ENCODE data around the gene OR1D2. TPM values are rescaled to one million over a fixed set of nuclear protein-coding genes. Genes with fewer than 3 reads are reported as not detected.
"Not testable (repeated sequence)": the region's sequence is repeated elsewhere in the genome, so short reads cannot be mapped to it uniquely, and the experiment has no call there.

Gene OR1D2, protein sequence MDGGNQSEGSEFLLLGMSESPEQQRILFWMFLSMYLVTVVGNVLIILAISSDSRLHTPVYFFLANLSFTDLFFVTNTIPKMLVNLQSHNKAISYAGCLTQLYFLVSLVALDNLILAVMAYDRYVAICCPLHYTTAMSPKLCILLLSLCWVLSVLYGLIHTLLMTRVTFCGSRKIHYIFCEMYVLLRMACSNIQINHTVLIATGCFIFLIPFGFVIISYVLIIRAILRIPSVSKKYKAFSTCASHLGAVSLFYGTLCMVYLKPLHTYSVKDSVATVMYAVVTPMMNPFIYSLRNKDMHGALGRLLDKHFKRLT
- not detected for polyA plus RNA-seq (2013, experiment 1 of 4)
- not detected for polyA plus RNA-seq (2013, experiment 2 of 4)
- not detected for polyA plus RNA-seq (2013, experiment 3 of 4)
- not detected for polyA plus RNA-seq (2013, experiment 4 of 4)

- Histone ChIP-seq H3K27me3 (ENCODE audit: control insufficient read depth, insufficient read depth, low read length, poor library complexity, severe bottlenecking) (no peaks in the 10 kb centered on the region), H3K36me3 (ENCODE audit: control insufficient read depth, insufficient read depth, low read length) (no peaks in the 10 kb centered on the region), H3K4me1 (ENCODE audit: control insufficient read depth, insufficient read depth, low read length) (no peaks in the 10 kb centered on the region), H3K27ac (ENCODE audit: insufficient read depth, low read depth, low read length, poor library complexity, severe bottlenecking) (no peak within 1 kb of the TSS), H3K4me3 (ENCODE audit: insufficient read depth, low read depth, low read length) (no peak within 1 kb of the TSS), H3K9me3 (ENCODE audit: control insufficient read depth, low read length) (peaks cover 4% of the 10 kb centered on the region)
- 66 to 71% methylated on average over 3 of the region's 3 CpGs for WGBS, 2 experiments
Measured at GRCh38 chr17:3104322-3104721, at the start of gene OR1D2. OR1D2 (minus strand) TSS chr17:3104422; CDS start chr17:3092996, 11,426 bp downstream.

DNA sequence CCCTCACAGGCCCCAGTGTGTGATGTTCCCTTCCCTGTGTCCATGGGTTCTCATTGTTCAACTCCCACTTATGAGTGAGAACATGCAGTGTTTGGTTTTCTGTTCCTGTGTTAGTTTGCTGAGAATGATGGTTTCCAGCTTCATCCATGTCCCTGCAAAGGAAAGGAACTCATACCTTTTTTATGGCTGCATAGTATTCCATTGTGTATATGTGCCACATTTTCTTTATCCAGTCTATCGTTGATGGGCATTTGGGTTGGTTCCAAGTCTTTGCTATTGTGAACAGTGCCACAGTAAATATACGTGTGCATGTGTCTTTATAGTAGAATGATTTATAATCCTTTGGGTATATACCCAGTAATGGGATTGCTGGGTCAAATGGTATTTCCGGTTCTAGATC is 33.3 kb upstream of the OR1D2 start:
- not testable (repeated sequence) for H3K36me3 ChIP-seq (ENCODE audit: control insufficient read depth, insufficient read depth, low read length); H3K4me3 ChIP-seq (ENCODE audit: insufficient read depth, low read depth, low read length); H3K27me3 ChIP-seq (ENCODE audit: control insufficient read depth, insufficient read depth, low read length, poor library complexity, severe bottlenecking); H3K9me3 ChIP-seq (ENCODE audit: control insufficient read depth, low read length); H3K27ac ChIP-seq (ENCODE audit: insufficient read depth, low read depth, low read length, poor library complexity, severe bottlenecking); H3K4me1 ChIP-seq (ENCODE audit: control insufficient read depth, insufficient read depth, low read length)
- WGBS, 2 experiments: no CpG with 5 or more reads among the region's 3 CpGs

DNA sequence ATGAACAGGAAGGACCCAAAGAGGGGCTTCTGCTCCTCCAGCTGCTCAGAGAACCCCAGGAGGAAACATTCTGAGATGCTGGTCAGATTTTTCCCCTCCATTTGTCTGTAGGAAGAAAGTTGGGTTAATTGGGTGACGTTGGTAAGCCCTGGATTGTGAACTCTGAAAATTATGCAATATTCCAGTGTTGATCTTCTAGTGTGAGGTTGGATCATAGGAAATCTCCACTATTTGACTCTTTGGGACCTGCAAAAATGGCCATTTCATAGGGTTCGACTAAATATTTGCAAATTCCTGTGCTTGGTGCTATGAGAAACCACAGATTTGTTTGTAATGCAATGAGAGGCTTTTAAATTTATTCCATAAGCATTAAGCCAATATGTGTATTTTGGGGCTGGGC is 23.2 kb upstream of the OR1D2 start, which contains the start of gene OR1G1:
TSS of gene OR1G1 (minus strand) at position 101 of the 400 bp plus-strand sequence. CDS start at position 101, 0 bp downstream.
- Histone ChIP-seq H3K27me3 (ENCODE audit: control insufficient read depth, insufficient read depth, low read length, poor library complexity, severe bottlenecking) (no peaks in the 10 kb centered on the region), H3K4me1 (ENCODE audit: control insufficient read depth, insufficient read depth, low read length) (no peaks in the 10 kb centered on the region), H3K9me3 (ENCODE audit: control insufficient read depth, low read length) (no peaks in the 10 kb centered on the region), H3K4me3 (ENCODE audit: insufficient read depth, low read depth, low read length) (no peak within 1 kb of the TSS), H3K27ac (ENCODE audit: insufficient read depth, low read depth, low read length, poor library complexity, severe bottlenecking) (no peak within 1 kb of the TSS), H3K36me3 (ENCODE audit: control insufficient read depth, insufficient read depth, low read length) (no peaks in the 10 kb centered on the region)
- 77 to 78% methylated on average over 2 of the region's 2 CpGs for WGBS, 2 experiments

GRCh38 chr17:3073850-3074249 is 30.4 kb downstream of the OR1D2 start:
- not testable (repeated sequence) for H3K27me3 ChIP-seq (ENCODE audit: control insufficient read depth, insufficient read depth, low read length, poor library complexity, severe bottlenecking); H3K4me3 ChIP-seq (ENCODE audit: insufficient read depth, low read depth, low read length); H3K27ac ChIP-seq (ENCODE audit: insufficient read depth, low read depth, low read length, poor library complexity, severe bottlenecking); H3K4me1 ChIP-seq (ENCODE audit: control insufficient read depth, insufficient read depth, low read length); H3K9me3 ChIP-seq (ENCODE audit: control insufficient read depth, low read length); H3K36me3 ChIP-seq (ENCODE audit: control insufficient read depth, insufficient read depth, low read length)
- WGBS, 2 experiments: 84 to 93% methylated on average over 4 of the region's 4 CpGs

- not testable (repeated sequence) for H3K4me3 ChIP-seq (ENCODE audit: insufficient read depth, low read depth, low read length); H3K36me3 ChIP-seq (ENCODE audit: control insufficient read depth, insufficient read depth, low read length); H3K9me3 ChIP-seq (ENCODE audit: control insufficient read depth, low read length); H3K4me1 ChIP-seq (ENCODE audit: control insufficient read depth, insufficient read depth, low read length); H3K27ac ChIP-seq (ENCODE audit: insufficient read depth, low read depth, low read length, poor library complexity, severe bottlenecking); H3K27me3 ChIP-seq (ENCODE audit: control insufficient read depth, insufficient read depth, low read length, poor library complexity, severe bottlenecking)
- no CpG with 5 or more reads among the region's 1 CpG for WGBS, 2 experiments
Measured at GRCh38 chr17:3065192-3065591, 39.0 kb downstream of the OR1D2 start.

DNA sequence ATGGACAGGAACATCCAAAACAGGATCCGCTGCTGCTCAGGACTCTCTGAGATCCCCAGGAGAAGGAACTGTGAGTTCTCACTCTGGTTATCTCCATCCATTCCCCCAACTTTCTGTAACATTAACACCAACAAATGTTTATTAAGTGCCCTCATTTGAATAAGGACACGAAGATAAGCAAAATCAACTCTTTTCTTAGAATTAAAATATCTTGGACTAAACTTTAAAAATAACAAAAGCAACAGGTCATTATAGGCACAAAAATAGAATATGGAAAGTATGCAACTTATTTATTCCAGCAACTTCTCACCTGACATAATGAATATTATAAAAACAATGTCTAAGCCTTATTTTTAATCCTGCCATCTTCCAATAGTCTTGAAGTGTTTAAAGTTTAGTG is 40.7 kb downstream of the OR1D2 start, which contains the start of gene OR1D5:
TSS of gene OR1D5 (minus strand) at position 101 of the 400 bp plus-strand sequence. CDS start at position 101, 0 bp downstream.
- not testable (repeated sequence) for H3K36me3 ChIP-seq (ENCODE audit: control insufficient read depth, insufficient read depth, low read length); H3K4me1 ChIP-seq (ENCODE audit: control insufficient read depth, insufficient read depth, low read length); H3K27me3 ChIP-seq (ENCODE audit: control insufficient read depth, insufficient read depth, low read length, poor library complexity, severe bottlenecking); H3K4me3 ChIP-seq (ENCODE audit: insufficient read depth, low read depth, low read length); H3K27ac ChIP-seq (ENCODE audit: insufficient read depth, low read depth, low read length, poor library complexity, severe bottlenecking); H3K9me3 ChIP-seq (ENCODE audit: control insufficient read depth, low read length)
- WGBS, 2 experiments: no CpG with 5 or more reads among the region's 2 CpGs

- H3K4me3 ChIP-seq (ENCODE audit: insufficient read depth, low read depth, low read length); H3K27me3 ChIP-seq (ENCODE audit: control insufficient read depth, insufficient read depth, low read length, poor library complexity, severe bottlenecking); H3K9me3 ChIP-seq (ENCODE audit: control insufficient read depth, low read length); H3K36me3 ChIP-seq (ENCODE audit: control insufficient read depth, insufficient read depth, low read length); H3K27ac ChIP-seq (ENCODE audit: insufficient read depth, low read depth, low read length, poor library complexity, severe bottlenecking); H3K4me1 ChIP-seq (ENCODE audit: control insufficient read depth, insufficient read depth, low read length): not testable (repeated sequence)
- 73 to 81% methylated on average over 5 to 6 of the region's 8 CpGs for WGBS, 2 experiments
Measured at GRCh38 chr17:3062824-3063377, 41.3 kb downstream of the OR1D2 start.

GRCh38 chr17:3054868-3055267 is 49.4 kb downstream of the OR1D2 start:
- H3K27me3 ChIP-seq (ENCODE audit: control insufficient read depth, insufficient read depth, low read length, poor library complexity, severe bottlenecking); H3K4me3 ChIP-seq (ENCODE audit: insufficient read depth, low read depth, low read length); H3K9me3 ChIP-seq (ENCODE audit: control insufficient read depth, low read length); H3K4me1 ChIP-seq (ENCODE audit: control insufficient read depth, insufficient read depth, low read length); H3K36me3 ChIP-seq (ENCODE audit: control insufficient read depth, insufficient read depth, low read length); H3K27ac ChIP-seq (ENCODE audit: insufficient read depth, low read depth, low read length, poor library complexity, severe bottlenecking): not testable (repeated sequence)
- WGBS, 2 experiments: no CpG with 5 or more reads among the region's 2 CpGs

GRCh38 chr17:3049705-3050295 is 54.4 kb downstream of the OR1D2 start:
- H3K27me3 ChIP-seq (ENCODE audit: control insufficient read depth, insufficient read depth, low read length, poor library complexity, severe bottlenecking): no peaks in the 10 kb centered on the region
- 93 to 96% methylated on average over 8 of the region's 8 CpGs for WGBS, 2 experiments
- H3K4me3 ChIP-seq (ENCODE audit: insufficient read depth, low read depth, low read length): peak overlapping the region; percentile 64
- H3K36me3 ChIP-seq (ENCODE audit: control insufficient read depth, insufficient read depth, low read length): no peaks in the 10 kb centered on the region
- H3K4me1 ChIP-seq (ENCODE audit: control insufficient read depth, insufficient read depth, low read length): peaks cover 2% of the 10 kb centered on the region
- no peak overlapping the region for H3K27ac ChIP-seq (ENCODE audit: insufficient read depth, low read depth, low read length, poor library complexity, severe bottlenecking)
- H3K9me3 ChIP-seq (ENCODE audit: control insufficient read depth, low read length): no peaks in the 10 kb centered on the region

- WGBS, 2 experiments: 2 to 3% methylated on average over 50 of the region's 50 CpGs
- H3K27me3 ChIP-seq (ENCODE audit: control insufficient read depth, insufficient read depth, low read length, poor library complexity, severe bottlenecking): no peaks in the 10 kb centered on the region
- no peaks in the 10 kb centered on the region for H3K9me3 ChIP-seq (ENCODE audit: control insufficient read depth, low read length)
- H3K27ac ChIP-seq (ENCODE audit: insufficient read depth, low read depth, low read length, poor library complexity, severe bottlenecking): no peak overlapping the region
- H3K4me3 ChIP-seq (ENCODE audit: insufficient read depth, low read depth, low read length): peak overlapping the region; percentile 64
- no peaks in the 10 kb centered on the region for H3K36me3 ChIP-seq (ENCODE audit: control insufficient read depth, insufficient read depth, low read length)
- peaks cover 2% of the 10 kb centered on the region for H3K4me1 ChIP-seq (ENCODE audit: control insufficient read depth, insufficient read depth, low read length)
Measured at GRCh38 chr17:3048727-3049471, 55.3 kb downstream of the OR1D2 start.

Measured in ectodermal cell (in vitro differentiated cells).